Endothelial cell of umbilical vein (primary cell): ENCODE data around the gene GZMM. TPM values are rescaled to one million over a fixed set of nuclear protein-coding genes. Genes with fewer than 3 reads are reported as not detected.

Experiments
- BruUV-seq: library from RNA; stranded (reverse); fragments of 400-500 nt; replicated peaks from 2 replicates; lab custom pipeline; 2021; lab: Mats Ljungman, UMichigan
- CTCF ChIA-PET: fragments of 300-600, 350-600 bp; sonication (Branson Sonifier 250); formaldehyde crosslinking; loops from one replicate; lab custom pipeline; 2021; ENCODE audit warnings: antibody characterized with exemption, inconsistent platforms; lab: Charles Lee
- POLR2A ChIA-PET: fragments of 300-600, 350-600 bp; sonication (Branson Sonifier 250); formaldehyde crosslinking; loops from one replicate; lab custom pipeline; 2021; ENCODE audit warnings: antibody characterized with exemption, inconsistent platforms; lab: Charles Lee
- DNase-seq: peaks from one replicate; pipeline ENCODE4 v3.0.0-alpha.2; 2011; ENCODE audit warnings: low read depth, low spot score
- FAIRE-seq: peaks from 2 replicates; lab custom pipeline; 2011; peaks lifted over from hg19 to GRCh38; lab: Jason Lieb, UNC
- H2AFZ ChIP-seq: 2 replicates; pipeline ENCODE4 v1.6.0; 2012; ENCODE audit warnings: low read depth, low read length, control low read depth, inconsistent platforms
- H3K27ac ChIP-seq: 2 replicates; pipeline ENCODE4 v1.5.1; 2011; ENCODE audit warnings: low read depth, mild to moderate bottlenecking, control low read depth, low read length, moderate library complexity; ENCODE audit not compliant: insufficient read depth
- H3K27me3 ChIP-seq, 2 experiments: 2 replicates each; pipeline versions ENCODE4 v1.6.0 to v1.6.1; 2011; ENCODE audit warnings: low read length in 2 of 2, mixed read lengths in 1 of 2; ENCODE audit not compliant: control insufficient read depth in 2 of 2, insufficient read depth in 2 of 2
- H3K36me3 ChIP-seq, 2 experiments: 2 replicates in 1 of 2; 3 replicates in 1 of 2; pipeline ENCODE4 v1.5.1; 2011; ENCODE audit warnings: low read length in 2 of 2, mild to moderate bottlenecking in 1 of 2, moderate library complexity in 1 of 2; ENCODE audit not compliant: control insufficient read depth in 2 of 2, insufficient read depth in 2 of 2; ENCODE audit errors: extremely low read depth in 1 of 2
- H3K4me1 ChIP-seq: 3 replicates; pipeline ENCODE4 v1.5.1; 2011; ENCODE audit warnings: mild to moderate bottlenecking, low read length; ENCODE audit not compliant: control insufficient read depth, insufficient read depth; ENCODE audit errors: extremely low read depth
- H3K4me2 ChIP-seq: 2 replicates; pipeline ENCODE4 v1.6.1; 2011; ENCODE audit warnings: low read length, control low read depth, mixed read lengths; ENCODE audit not compliant: insufficient read depth
- H3K4me3 ChIP-seq, 3 experiments: fragments of 200-600 bp in 1 of 3; sonication (generic), shearing (Covaris generic) in 1 of 3; replicated peaks in 1 of 3; 2 replicates each; pipeline ENCODE4 v1.5.1; 2011 to 2016; ENCODE audit warnings: control low read depth in 3 of 3, low read length in 3 of 3, mild to moderate bottlenecking in 2 of 3, inconsistent platforms in 1 of 3, low read depth in 1 of 3, moderate library complexity in 1 of 3; ENCODE audit not compliant: insufficient read depth in 1 of 3
- H3K79me2 ChIP-seq: 2 replicates; pipeline ENCODE4 v1.6.0; 2012; ENCODE audit warnings: low read length, inconsistent platforms; ENCODE audit not compliant: control insufficient read depth, insufficient read depth
- H3K9ac ChIP-seq: replicated peaks from 2 replicates; pipeline ENCODE3; 2011; ENCODE audit warnings: low read length, control low read depth; ENCODE audit not compliant: insufficient read depth; ENCODE audit errors: extremely low read depth
- H3K9me1 ChIP-seq: replicated peaks from 3 replicates; pipeline ENCODE4 v1.6.0; 2011; ENCODE audit warnings: mild to moderate bottlenecking, low read length; ENCODE audit not compliant: control insufficient read depth, insufficient read depth; ENCODE audit errors: extremely low read depth
- H3K9me3 ChIP-seq: replicated peaks from 2 replicates; pipeline ENCODE4 v1.5.1; 2012; ENCODE audit warnings: low read length, inconsistent platforms; ENCODE audit not compliant: control insufficient read depth, insufficient read depth
- H4K20me1 ChIP-seq: replicated peaks from 2 replicates; pipeline ENCODE3; 2011; ENCODE audit warnings: mild to moderate bottlenecking, low read length; ENCODE audit not compliant: control insufficient read depth, insufficient read depth; ENCODE audit errors: extremely low read depth
- EZH2 ChIP-seq: IDR thresholded peaks from 2 replicates; pipeline ENCODE4 v1.6.1; 2012; ENCODE audit warnings: borderline replicate concordance, low read depth, mild to moderate bottlenecking, moderate library complexity, low read length, inconsistent platforms; ENCODE audit not compliant: severe bottlenecking
- FOS ChIP-seq: IDR thresholded peaks from 2 replicates; pipeline ENCODE4 v1.6.1; 2011; ENCODE audit warnings: mild to moderate bottlenecking, low read length, moderate library complexity, borderline replicate concordance; ENCODE audit not compliant: insufficient read depth
- GATA2 ChIP-seq: IDR thresholded peaks from 2 replicates; pipeline ENCODE4 v1.7.0; 2011; ENCODE audit warnings: low read depth, mild to moderate bottlenecking, moderate library complexity, mixed read lengths, low read length; ENCODE audit not compliant: insufficient read length, insufficient read depth
- MYC ChIP-seq: IDR thresholded peaks from one replicate; pipeline ENCODE4 v1.6.1; 2011; ENCODE audit warnings: mild to moderate bottlenecking, low read depth, low read length
- POLR2A ChIP-seq: IDR thresholded peaks from 2 replicates; pipeline ENCODE4 v1.6.1; 2012; ENCODE audit warnings: low read depth, mild to moderate bottlenecking, control low read depth, low read length
- POLR2AphosphoS5 ChIP-seq: IDR thresholded peaks from 2 replicates; pipeline ENCODE4 v1.6.1; 2012; ENCODE audit warnings: low read depth, mild to moderate bottlenecking, control low read depth, low read length, moderate library complexity; ENCODE audit not compliant: insufficient read depth
- dilution Hi-C: fragments of 300-500 bp; cut with MboI; formaldehyde crosslinking; loops from one replicate; pipeline ENCODE4 v1.15.0; 2019; ENCODE audit warnings: low sequenced_read_pairs; ENCODE audit not compliant: extremely low pct_ligation_motif_present
- intact Hi-C: fragments of 100-400 bp; cut with micrococcal nuclease; formaldehyde crosslinking; loops from one replicate; pipeline ENCODE4 v1.10.0; 2022
- polyA plus RNA-seq, 4 experiments: library from polyadenylated mRNA; depleted of rRNA in 3 of 4; stranded (reverse) in 3 of 4; unstranded in 1 of 4; fragments of >200 nt; gene quantifications; 2 replicates each; pipeline versions ENCODE4 v1.2.1 to v1.2.3, GENCODE V29; 2011 to 2012; ENCODE audit warnings: missing spikeins in 1 of 4
- total RNA-seq: library from RNA; stranded (reverse); gene quantifications from 2 replicates; pipeline ENCODE4 v1.2.3, GENCODE V29; 2021
- TF ChIP-seq, protein P1 (sequence below), 2 donors: IDR thresholded peaks; 1 replicate in 1 of 2; 2 replicates in 1 of 2; pipeline ENCODE4 v1.5.1; 2011; ENCODE audit warnings: low read length in 2 of 2, mild to moderate bottlenecking in 2 of 2, moderate library complexity in 2 of 2, control low read depth in 1 of 2, inconsistent platforms in 1 of 2, low read depth in 1 of 2; ENCODE audit not compliant: insufficient read depth in 1 of 2; ENCODE audit errors: extremely low read depth in 1 of 2
- TF ChIP-seq, protein P2 (sequence below): IDR thresholded peaks from 2 replicates; pipeline ENCODE4 v1.6.1; 2011; ENCODE audit not compliant: insufficient read depth, insufficient read length

GZMM gene
- total and polyA plus RNA-seq, 2 donors (not counting 3 experiments of a cell fraction or from before 2014, with no cell fraction given): not detected

DNA sequence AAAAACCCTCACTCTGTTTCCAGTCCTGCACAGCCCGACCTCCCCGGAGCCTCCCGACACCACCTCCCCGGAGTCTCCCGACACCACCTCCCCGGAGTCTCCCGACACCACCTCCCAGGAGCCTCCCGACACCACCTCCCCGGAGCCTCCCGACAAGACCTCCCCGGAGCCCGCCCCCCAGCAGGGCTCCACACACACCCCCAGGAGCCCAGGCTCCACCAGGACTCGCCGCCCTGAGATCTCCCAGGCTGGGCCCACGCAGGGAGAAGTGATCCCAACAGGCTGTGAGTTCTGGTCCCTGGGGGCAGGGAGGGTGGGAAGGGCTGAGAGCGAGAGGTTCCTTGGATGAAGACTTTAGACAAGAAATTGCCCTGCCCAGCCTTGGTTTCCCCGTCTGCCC is 42.2 kb upstream of the GZMM start:
- Histone ChIP-seq H3K9ac (no peak overlapping the region), H3K36me3 (no peaks in the 10 kb centered on the region), H3K27me3 (peaks cover 9 to 12% of the 10 kb centered on the region in 2 experiments), H3K79me2 (no peaks in the 10 kb centered on the region), H3K9me1 (no peaks in the 10 kb centered on the region), H3K9me3 (no peaks in the 10 kb centered on the region), H4K20me1 (no peaks in the 10 kb centered on the region), H3K4me1 (peaks cover 4% of the 10 kb centered on the region), H3K4me3 (no peak overlapping the region), H3K27ac (no peak overlapping the region), H3K4me2 (no peak overlapping the region), H2AFZ (no peak overlapping the region)
- ChIA-PET POLR2A (no interaction called here), CTCF (no interaction called here)
- dilution Hi-C loops: no loop called here
- no TSS peak for BruUV-seq
- FAIRE-seq (no peak), DNase-seq (no peak)
- intact Hi-C loops: loop anchor here (10.0 kb wide), 1 partner anchor 207 kb away; the partner anchor contains the start of gene PLPP2
- TF ChIP-seq POLR2AphosphoS5 (no peak), POLR2A (no peak), EZH2 (no peak), FOS (no peak), GATA2 (no peak), MYC (no peak)
- TF ChIP-seq, protein P1, sequence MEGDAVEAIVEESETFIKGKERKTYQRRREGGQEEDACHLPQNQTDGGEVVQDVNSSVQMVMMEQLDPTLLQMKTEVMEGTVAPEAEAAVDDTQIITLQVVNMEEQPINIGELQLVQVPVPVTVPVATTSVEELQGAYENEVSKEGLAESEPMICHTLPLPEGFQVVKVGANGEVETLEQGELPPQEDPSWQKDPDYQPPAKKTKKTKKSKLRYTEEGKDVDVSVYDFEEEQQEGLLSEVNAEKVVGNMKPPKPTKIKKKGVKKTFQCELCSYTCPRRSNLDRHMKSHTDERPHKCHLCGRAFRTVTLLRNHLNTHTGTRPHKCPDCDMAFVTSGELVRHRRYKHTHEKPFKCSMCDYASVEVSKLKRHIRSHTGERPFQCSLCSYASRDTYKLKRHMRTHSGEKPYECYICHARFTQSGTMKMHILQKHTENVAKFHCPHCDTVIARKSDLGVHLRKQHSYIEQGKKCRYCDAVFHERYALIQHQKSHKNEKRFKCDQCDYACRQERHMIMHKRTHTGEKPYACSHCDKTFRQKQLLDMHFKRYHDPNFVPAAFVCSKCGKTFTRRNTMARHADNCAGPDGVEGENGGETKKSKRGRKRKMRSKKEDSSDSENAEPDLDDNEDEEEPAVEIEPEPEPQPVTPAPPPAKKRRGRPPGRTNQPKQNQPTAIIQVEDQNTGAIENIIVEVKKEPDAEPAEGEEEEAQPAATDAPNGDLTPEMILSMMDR (IDR thresholded peaks at IDR 0.05; ENCODE audit: extremely low read depth in 1 of 2, insufficient read depth in 1 of 2, low read depth in 1 of 2, low read length in 2 of 2): no peak
- TF ChIP-seq, protein P2, sequence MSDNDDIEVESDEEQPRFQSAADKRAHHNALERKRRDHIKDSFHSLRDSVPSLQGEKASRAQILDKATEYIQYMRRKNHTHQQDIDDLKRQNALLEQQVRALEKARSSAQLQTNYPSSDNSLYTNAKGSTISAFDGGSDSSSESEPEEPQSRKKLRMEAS: no peak
